HG03103 (cell line): ENCODE data around the gene FGD5.

Source experiments
- ATAC-seq: cut with Tn5 transposase; IDR thresholded peaks from one replicate; pipeline ENCODE4 v1.9.1; 2021; ENCODE audit warnings: low read depth; ENCODE audit not compliant: unreplicated experiment

The FGD5 gene

DNA sequence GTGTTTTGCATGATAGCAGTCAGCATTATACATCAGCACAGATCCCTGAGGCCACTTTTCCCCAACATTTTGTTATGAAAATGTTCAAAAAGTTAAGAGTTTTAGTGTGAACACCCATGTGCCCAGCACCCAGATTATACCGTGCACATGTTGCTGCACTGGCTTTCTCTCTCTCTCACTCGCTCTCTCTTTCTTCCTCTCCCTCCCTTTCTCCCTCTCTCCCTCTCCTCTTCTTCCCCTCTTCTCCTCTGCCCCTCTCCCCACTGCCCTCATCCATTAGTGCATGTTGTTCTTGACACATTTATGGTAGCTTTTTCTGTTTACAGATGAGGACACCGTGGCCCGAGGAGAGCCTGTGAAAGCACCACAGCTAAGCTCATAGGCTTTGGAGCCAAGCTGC, 7.3 kb downstream of the FGD5 start:
- ATAC-seq, result no peak

DNA sequence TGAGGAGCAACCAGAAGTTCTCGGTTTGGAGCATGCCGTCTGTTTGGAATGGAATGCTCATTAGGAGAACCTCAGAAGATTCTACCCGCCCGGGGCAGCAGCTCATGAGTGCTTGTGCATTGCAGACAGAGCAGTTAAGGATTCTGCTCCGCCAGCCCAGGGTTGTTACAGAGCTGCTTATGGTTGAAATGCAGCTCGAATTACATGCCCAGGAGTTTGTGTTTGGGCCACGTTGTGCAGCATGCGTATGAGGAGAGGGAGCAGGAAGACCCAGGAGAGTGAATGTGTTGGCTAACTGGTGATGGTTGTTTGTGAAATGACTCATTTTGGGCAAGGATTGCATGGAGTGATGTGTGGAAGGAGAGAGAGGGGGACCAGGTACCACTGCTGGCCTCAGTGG, 9.0 kb downstream of the FGD5 start:
- no peak for ATAC-seq

DNA sequence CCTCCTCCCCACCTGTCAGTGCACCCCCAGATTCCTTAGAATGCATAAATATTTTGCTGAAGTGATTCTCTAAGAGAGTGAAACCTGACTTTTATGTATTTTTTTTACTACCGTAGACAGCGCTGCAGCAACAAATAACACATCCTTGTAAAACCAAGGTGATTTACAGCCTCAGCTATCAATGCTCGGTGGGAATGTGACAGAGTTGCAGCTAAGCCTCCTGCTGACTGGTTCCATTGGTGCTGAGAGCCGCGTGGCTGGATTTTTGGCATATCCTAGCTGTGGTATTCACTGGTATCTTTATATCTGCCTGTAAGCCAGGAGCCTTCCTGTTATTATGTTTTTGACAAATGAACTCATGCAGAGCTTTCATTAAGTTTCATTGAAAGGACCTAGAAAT, 11.0 kb downstream of the FGD5 start:
- no peak for ATAC-seq

DNA sequence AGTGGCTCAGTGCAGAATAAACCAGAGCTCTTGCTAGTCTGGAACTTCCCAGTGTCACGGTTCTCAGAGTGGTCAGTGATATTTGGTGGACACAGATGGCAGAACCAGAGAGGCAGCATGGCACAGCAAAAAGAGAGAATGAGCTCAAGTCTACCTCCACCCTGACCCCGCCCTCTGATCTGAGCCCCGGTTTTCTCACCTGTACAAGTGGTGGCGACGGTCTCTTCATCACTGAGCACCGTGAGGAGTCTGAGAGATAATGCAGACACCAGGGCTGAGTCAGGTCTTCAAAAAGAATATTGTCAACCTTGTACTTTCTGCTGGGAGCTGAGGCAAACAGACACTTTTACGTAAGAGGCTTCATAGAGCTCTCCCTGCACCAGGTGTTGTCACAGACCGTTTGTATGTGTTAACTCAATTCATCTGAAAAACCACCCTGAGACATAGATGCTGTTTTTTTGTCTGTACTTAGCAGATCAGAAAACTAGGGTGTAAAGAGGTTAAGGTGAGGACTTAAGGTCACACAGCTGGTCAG, 13.2 kb downstream of the FGD5 start:
- no peak for ATAC-seq

DNA sequence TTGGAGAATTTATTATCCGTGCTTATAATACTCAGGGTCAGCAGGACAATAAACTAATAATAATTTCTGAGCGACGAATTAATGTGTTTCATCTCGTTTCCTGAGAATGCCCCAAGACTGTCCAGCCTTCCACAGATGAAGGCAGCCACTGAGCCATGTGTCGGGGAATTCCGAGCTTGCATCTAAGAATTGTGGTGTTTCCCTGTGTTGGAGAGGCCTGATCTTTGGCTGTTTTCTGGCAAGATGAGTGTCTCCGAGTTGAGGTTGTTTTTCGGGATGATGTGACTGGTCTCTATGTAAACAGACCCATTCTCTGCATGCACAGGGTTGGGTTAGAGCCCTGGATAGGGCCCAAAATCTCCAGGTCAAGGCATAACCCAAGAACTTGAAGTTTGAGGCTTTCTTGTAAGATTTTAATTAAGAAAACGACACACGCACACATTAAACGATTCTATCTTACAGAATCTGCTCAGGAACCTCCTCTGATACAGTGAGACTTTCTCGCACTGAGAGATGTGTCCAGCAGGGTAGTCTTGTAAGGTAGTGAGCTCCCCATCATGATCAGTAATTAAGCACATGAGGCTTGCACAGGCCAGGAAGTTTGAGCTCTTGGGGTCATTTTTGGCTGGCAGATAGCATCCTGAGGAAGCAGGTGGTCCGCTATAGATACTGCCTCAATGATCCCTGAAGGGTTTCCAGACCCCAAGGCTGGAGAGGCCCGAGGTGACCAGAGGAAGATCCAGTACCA, 14.4 kb downstream of the FGD5 start:
- no peak for ATAC-seq

DNA sequence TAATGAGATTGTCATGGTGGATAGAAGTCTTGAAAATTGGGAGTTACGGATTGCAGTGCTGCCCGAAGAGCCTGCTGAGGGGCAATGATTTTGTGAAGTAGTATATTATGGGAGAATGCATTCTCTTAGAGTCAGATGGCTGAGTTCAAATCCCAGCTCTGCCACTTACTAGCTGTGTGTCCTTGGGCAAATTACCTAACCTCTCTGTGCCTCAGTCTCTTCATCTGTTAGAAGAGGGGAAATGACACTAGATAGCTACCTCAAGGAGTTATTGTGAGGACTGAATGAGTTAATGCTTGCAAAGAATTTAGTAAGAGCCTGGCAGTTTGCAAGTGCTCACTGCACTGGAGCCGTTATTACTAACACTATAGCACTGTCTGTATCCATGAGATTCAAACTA, 15.4 kb downstream of the FGD5 start:
- no peak for ATAC-seq

DNA sequence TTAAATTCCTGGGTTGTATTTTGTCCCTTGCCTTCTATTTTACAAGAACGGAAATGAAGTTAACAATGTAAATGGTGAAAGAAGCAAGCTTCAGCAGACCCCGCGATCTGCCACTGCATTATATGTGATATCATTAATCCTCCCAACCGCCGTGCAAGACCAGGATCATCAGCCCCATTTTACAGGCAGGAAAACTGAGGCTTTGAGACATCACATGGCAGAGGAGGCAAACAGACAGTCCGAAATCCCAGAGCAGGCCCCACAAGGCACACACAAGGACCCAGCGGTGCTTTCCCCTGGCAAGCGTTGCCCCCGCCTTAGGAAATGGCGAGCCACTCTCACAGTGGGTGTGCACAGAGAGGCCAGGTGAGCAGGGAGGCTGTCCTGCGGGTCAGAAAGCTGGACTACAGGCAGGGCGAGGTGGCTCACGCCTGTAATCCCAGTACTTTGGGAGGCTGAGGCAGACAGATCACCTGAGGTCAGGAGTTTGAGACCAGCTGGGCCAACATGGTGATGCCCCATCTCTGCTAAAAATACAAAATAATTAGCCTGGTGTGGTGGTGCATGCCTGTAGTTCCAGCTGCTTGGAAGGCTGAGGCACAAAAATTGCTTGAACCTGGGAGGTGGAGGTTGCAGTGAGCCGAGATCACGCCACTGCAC, 16.2 kb downstream of the FGD5 start:
- ATAC-seq, result no peak

DNA sequence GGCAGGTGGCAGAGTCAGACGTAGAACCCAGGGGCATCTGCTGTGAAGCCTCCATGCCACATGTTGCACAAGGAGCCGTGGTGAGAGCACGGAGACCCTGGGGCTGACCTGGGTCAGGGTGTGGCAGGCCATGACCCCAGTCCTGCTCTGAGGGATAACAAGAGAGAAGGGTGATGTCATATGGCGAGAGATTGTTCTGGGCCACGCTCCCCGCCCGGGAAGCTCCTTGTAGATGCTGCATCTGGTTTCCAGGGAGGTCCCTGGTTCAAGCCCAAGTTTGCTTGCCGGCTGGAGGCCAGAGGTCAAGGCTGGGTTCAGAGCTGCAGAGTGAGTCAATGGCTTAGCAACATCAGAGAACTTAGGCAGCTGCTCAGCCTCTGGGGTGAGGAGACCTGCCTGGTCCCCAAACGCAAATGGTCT, 17.3 kb downstream of the FGD5 start:
- no peak for ATAC-seq

DNA sequence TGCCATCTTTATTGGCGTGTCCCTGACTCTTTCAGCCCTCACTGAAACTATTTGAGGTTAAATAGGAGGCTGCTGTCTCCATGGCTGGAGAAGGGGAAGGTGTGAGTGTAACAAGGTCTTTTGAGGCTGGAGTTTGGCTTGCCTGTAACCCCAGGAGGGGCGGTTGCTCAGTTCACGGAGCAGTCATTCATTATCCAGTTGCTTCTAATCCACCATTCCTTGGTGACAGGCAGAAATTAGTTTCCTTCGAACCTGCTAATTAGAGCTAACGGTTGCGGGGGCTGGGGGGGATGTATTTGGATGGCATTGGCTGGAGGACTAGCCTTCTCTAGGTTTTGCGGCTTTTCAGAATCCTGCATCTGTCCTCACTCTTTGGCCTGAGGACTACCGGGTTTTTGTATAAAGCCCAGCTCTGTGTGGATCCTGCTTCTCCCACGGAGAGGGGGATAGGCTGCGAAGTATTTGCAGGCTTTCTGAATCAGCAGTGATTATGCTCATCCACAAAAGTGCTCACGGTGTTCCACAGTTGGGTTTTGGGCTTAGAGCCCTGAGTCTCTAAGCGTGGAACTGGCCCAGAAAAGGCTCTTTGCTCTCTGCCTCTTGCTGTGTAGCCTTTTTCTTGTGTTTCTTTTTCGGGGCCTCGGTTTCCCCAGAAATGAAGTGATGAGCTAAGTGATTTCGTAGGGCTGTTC, 18.6 kb downstream of the FGD5 start:
- ATAC-seq, result no peak

DNA sequence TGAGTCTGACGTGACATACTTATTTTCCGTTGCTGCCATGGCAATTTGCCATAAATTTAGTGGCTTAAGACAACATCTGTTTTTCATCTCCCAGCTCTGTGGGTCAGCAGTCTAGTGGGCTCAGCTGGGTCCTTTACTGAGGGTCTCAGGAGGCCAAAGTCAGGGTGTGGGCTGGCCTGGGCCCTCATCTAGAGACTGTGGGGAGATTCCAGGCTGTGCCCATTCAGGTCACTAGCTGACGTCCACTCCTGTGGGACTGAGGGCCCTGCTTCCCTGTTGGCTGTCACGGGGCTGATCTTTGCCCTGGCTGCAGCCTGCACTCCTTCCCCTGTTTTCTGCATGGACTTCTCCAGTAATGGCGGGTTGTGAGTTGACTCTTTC, 19.1 kb downstream of the FGD5 start:
- no peak for ATAC-seq

DNA sequence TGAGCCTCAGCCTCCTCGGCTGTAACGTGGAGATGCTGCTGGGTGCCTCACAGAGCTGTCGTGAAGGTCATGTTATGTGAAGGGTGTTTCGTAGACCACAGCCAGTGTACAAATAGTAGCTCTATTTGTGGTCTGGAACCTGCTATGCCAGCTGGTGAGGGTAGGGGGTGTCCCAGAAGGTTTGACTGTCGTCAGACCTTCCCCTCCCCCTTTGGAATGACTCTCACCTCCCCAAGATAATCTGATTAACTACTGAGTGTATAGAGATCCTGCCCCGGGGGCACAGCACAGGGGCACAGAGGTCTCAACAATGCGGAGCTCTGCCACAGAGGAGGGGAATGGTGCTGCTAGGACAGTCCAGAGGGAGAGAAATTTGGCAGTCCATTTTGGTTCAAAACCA, 20.5 kb downstream of the FGD5 start:
- no peak for ATAC-seq

DNA sequence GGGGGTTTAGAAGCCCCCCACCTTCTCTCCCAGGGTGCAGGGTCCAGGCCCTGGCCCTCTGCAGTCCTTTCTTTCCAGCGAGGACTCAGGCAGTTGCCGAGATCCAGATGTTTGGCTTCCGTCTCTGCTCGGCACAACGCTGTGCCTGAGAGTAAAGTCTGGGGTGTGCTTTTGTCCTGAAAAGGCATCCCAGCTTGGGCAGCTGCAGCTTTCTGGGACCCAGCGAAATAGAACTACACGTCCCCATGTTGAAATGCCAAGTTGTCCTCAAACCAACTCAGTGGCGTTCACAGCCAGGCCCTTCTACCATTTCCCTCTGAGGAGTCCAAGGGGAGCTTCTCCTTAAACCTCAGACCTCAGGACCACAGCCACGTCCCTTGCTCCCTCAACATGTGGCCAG, 23.1 kb downstream of the FGD5 start:
- ATAC-seq, result no peak

DNA sequence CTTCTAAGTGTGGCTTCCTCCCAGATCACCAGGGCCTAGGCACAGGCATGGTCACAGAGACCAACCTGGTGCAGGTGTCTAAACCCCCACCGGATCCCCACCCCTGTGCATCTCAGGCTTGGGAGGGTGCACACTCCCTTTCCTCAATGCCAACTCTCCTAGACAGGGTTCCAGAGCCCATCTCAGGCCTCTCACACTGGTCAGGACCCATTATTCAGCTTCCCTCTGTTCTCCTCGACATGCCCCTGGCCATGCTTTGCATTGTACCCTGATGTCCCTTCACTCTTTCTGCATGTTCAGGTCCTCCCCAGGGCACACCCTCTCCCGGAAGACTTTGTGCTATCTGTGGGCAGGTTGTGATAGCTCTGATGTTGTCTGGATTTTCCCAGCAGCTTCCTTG, 23.5 kb downstream of the FGD5 start:
- ATAC-seq, result no peak

DNA sequence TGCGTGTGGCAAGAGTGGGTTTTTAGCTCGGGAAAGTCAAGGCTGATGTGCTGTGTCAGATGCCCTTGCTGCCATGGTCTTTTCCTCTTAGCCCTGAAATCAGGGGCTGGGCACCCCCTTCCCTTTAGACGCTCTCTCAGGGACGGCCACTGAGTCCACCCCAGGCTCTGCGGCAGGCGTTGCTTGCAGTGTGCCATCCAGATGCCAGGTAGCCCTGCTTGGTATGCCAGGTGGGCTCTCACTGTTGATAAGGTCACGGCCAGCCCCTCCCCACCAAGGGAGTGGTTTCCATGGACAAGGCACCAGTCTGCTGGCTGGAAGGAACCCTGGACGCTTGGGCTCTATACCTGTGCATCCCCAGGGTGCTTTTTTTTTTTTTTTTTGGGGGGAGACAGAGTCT, 24.6 kb downstream of the FGD5 start:
- no peak for ATAC-seq

DNA sequence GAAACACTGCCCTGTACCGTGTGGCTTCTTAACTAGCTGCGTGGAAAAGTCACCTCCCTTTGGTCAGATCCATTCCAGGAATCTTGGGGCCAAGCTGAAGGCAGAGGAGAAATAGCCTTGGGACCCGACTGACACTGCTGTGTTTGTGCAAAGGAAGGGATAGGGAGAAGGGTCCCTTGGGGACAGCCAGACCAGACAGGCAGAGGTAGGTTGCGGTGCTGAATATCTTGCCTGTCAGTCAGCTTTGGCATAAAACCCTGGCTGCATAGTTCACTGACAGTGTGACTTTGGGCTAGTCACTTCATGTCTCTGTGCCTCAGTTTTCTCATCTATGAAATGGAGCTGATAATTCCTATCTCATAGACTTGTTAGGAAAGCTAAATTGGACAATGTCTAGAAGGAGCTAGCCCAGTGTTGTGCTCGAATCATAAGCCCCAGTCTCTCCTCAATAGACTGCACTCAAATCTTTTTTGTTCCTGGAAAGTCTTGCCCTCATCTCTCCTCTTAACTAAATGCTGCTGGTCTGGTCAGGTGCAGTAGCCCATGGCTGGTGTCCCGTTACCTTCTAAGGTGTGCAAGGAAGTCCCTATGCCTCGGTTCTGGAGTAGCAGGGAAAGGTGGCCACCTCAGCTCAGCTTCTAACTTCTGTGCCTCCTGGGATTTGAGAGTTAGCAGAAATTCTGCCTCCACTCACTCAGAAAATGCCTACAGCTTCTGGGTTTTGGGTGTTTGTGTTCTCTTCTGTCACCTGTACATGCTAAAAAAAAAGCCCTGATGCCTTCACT, 25.8 kb downstream of the FGD5 start:
- no peak for ATAC-seq

DNA sequence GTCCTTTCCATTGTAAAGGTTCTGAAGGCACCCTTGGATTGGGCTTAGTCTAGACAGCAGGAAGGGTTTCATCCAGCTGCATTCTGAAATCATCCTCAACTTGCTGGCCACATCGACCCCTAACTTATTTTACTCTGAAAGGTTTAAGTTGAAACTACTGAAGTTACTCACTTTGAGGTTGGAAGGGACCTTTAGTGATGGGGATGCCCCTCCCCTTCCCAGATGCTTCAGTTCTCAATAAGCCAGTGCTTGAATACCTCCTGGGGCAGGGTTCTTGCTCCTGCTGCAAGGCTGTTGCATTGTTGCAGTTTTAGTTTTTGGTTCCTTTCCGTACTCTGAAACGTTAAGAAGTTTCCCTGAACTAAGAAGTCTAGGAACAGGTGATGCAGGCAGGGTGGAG, 26.4 kb downstream of the FGD5 start:
- no peak for ATAC-seq

DNA sequence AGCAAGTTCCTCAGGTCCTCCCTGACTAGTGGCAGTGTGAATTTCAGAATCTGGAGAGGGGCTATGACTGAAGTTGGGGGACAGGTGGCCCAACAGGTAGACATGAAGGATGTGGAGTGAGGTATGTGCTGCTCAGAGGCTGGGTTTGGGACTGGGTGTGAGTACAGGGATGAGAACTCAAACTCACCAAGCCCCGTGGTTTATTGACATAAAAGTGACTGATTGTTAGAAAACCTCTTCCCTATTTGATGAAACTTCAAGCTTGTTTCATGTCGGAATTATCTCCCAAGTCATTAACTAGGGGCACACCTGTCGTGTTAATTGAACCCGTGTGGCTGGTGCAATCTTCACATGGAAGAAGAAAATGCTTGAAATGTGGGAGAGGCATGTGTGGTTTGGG, 27.1 kb downstream of the FGD5 start:
- no peak for ATAC-seq

DNA sequence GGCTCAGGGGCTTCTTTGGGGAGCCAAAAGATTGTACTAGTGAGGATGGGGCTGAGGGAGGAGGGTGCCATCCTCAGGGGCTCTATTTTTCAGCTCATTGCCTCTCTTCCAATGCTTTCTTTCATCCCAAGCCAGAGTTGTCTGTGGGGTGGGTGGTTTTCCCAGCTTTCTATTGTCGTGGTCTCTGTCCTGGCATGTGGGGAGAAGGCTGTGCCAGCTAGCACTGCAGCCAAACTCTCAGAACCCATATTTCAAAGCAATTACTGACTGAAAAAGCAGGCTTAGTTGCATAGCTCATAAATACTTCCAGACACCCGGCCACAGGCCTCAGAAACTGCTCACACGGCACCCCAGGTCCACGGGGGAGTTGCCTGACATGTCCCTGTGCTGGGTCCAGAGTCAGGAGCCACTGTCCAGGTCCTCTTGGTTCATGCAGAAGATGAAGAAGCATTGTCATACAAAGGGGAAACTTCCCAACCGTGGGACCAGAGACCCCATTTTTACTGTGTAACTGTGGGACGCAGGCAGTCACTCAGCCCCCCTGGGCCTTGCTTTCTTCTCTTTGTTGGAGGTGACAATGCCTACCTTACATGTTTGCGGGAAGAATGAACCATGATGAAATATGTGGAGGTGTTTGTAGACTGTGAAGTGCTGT, 27.6 kb downstream of the FGD5 start:
- ATAC-seq, result no peak

DNA sequence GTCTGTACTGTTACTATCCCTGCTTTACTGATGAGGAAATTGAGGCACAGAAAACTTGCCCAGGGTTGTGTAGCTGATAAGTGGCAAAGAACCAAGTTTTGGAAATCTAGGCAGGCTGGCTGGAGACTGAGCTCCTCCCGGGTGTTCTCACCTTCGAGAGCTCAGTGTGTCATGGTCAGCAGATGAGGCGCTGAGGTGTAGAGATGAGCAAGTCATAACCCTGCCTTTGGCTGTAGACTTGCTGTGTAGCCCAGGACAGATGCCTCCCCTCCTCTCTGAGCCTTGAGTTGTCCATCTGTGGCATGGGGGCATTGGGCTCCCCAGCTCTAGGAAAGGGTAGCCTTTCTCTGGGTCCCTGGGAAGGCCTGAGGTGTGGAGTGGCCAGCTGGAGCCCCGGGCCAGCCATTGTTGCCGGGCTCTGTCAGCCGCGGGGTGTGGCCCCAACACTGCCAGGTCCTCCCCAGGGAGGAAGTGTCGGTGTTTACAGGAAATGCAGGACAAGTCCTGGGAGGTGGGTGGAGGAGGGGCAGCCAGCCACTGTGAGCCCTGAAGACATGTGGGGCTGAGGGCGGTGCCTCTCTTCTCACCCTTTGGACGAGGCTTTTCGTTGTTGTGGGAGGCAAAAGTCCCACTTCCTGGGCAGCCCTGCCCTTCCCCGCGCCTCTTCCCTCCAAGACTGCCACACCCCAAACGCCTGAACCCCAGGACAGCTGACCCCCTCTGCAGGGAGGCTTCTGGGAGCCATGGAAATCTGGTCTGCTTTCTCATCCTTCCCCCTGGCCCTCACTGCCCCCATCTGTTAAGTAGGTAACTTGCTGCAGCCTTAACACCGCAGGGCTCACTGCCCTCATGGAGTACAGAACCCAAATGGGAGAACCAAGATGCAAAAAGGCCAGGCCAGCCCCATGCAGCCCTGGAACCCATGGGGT, 29.1 kb downstream of the FGD5 start:
- ATAC-seq, result no peak
